ENCODE results near the gene BIRC2.

GRCh38 chr11:102408339-102408738, 61.3 kb downstream of the BIRC2 start:
- TF ChIP-seq, protein P1, sequence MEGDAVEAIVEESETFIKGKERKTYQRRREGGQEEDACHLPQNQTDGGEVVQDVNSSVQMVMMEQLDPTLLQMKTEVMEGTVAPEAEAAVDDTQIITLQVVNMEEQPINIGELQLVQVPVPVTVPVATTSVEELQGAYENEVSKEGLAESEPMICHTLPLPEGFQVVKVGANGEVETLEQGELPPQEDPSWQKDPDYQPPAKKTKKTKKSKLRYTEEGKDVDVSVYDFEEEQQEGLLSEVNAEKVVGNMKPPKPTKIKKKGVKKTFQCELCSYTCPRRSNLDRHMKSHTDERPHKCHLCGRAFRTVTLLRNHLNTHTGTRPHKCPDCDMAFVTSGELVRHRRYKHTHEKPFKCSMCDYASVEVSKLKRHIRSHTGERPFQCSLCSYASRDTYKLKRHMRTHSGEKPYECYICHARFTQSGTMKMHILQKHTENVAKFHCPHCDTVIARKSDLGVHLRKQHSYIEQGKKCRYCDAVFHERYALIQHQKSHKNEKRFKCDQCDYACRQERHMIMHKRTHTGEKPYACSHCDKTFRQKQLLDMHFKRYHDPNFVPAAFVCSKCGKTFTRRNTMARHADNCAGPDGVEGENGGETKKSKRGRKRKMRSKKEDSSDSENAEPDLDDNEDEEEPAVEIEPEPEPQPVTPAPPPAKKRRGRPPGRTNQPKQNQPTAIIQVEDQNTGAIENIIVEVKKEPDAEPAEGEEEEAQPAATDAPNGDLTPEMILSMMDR (IDR thresholded peaks at IDR 0.05) = no peak
- TF ChIP-seq ZFX (IDR thresholded peaks at IDR 0.05; ENCODE audit: borderline replicate concordance) = no peak
